RWPE2 (cell line): ENCODE data around the gene C11orf54.

ENCODE experiments used
- ATAC-seq: fragments of 200-7000 bp; cut with Tn5 transposase; 3 replicates; pipeline ENCODE4 v1.9.1; 2021; ENCODE audit warnings: low read depth
- DNase-seq: peaks from one replicate; pipeline ENCODE4 v3.0.0-alpha.2; 2020; ENCODE audit warnings: low spot score
- H3K27ac ChIP-seq: fragments of 450-650 bp; 2 replicates; pipeline ENCODE4 v1.5.1; 2017; ENCODE audit warnings: mild to moderate bottlenecking; ENCODE audit not compliant: poor library complexity, severe bottlenecking
- H3K27me3 ChIP-seq: fragments of 250-450 bp; sonication (Bioruptor Pico); 2 replicates; pipeline ENCODE4 v1.5.1; 2021; ENCODE audit warnings: mild to moderate bottlenecking, moderate library complexity; ENCODE audit not compliant: insufficient read depth, poor library complexity, severe bottlenecking
- H3K36me3 ChIP-seq: fragments of 250-450 bp; sonication (Bioruptor Pico); 2 replicates; pipeline ENCODE4 v1.5.1; 2020; ENCODE audit warnings: low read depth, mild to moderate bottlenecking, moderate library complexity
- H3K4me1 ChIP-seq: fragments of 250-450 bp; sonication (Bioruptor Pico); 2 replicates; pipeline ENCODE4 v1.5.1; 2021; ENCODE audit warnings: mild to moderate bottlenecking, moderate library complexity; ENCODE audit not compliant: insufficient read depth, poor library complexity, severe bottlenecking
- H3K4me3 ChIP-seq: fragments of 250-450 bp; sonication (Bioruptor Pico); 2 replicates; pipeline ENCODE4 v1.5.1; 2021; ENCODE audit warnings: mild to moderate bottlenecking, moderate library complexity; ENCODE audit not compliant: severe bottlenecking
- H3K9me3 ChIP-seq: fragments of 250-450 bp; sonication (Bioruptor Pico); 2 replicates; pipeline ENCODE4 v1.5.1; 2021; ENCODE audit warnings: mild to moderate bottlenecking, moderate library complexity; ENCODE audit not compliant: severe bottlenecking
- CTCF ChIP-seq: fragments of 450-650 bp; IDR thresholded peaks from one replicate; pipeline ENCODE4 v1.5.1; 2017; ENCODE audit warnings: mild to moderate bottlenecking, moderate library complexity; ENCODE audit not compliant: poor library complexity, severe bottlenecking

The C11orf54 gene

GRCh38 chr11:93718057-93718563 is 23.4 kb upstream of the C11orf54 start:
- DNase-seq = no peak
- peaks cover 68% of the 10 kb centered on the region for H3K36me3 ChIP-seq
- H3K9me3 ChIP-seq = no peaks in the 10 kb centered on the region
- no peak for ATAC-seq
- no peaks in the 10 kb centered on the region for H3K4me1 ChIP-seq
- no peak overlapping the region for H3K27ac ChIP-seq
- no peak for TF ChIP-seq CTCF
- H3K27me3 ChIP-seq = no peaks in the 10 kb centered on the region
- H3K4me3 ChIP-seq = no peak overlapping the region

GRCh38 chr11:93719310-93719709 is 22.2 kb upstream of the C11orf54 start:
- DNase-seq = no peak
- TF ChIP-seq CTCF = no peak
- no peaks in the 10 kb centered on the region for H3K27me3 ChIP-seq
- peaks cover 71% of the 10 kb centered on the region for H3K36me3 ChIP-seq
- H3K9me3 ChIP-seq = no peaks in the 10 kb centered on the region
- ATAC-seq = no peak
- H3K27ac ChIP-seq = no peak overlapping the region
- H3K4me1 ChIP-seq = no peaks in the 10 kb centered on the region
- no peak overlapping the region for H3K4me3 ChIP-seq

- H3K36me3 ChIP-seq = peaks cover 73% of the 10 kb centered on the region
- ATAC-seq (no peak), DNase-seq (no peak)
- H3K4me3 ChIP-seq = no peak overlapping the region
- no peak for TF ChIP-seq CTCF
- H3K27ac ChIP-seq = no peak overlapping the region
- H3K27me3 ChIP-seq = no peaks in the 10 kb centered on the region
- no peaks in the 10 kb centered on the region for H3K9me3 ChIP-seq
- no peaks in the 10 kb centered on the region for H3K4me1 ChIP-seq
Observed at GRCh38 chr11:93720522-93720921, 20.9 kb upstream of the C11orf54 start.

- no peak for TF ChIP-seq CTCF
- Histone ChIP-seq H3K27me3 (no peaks in the 10 kb centered on the region), H3K4me3 (no peak overlapping the region), H3K4me1 (no peaks in the 10 kb centered on the region), H3K27ac (no peak overlapping the region), H3K36me3 (peaks cover 94% of the 10 kb centered on the region), H3K9me3 (no peaks in the 10 kb centered on the region)
- no peak for DNase-seq
- no peak for ATAC-seq
Observed at GRCh38 chr11:93724089-93724488, 17.4 kb upstream of the C11orf54 start.

- H3K9me3 ChIP-seq = no peaks in the 10 kb centered on the region
- ATAC-seq (peak; percentile 18), DNase-seq (no peak)
- H3K27ac ChIP-seq = no peak overlapping the region
- no peaks in the 10 kb centered on the region for H3K27me3 ChIP-seq
- no peaks in the 10 kb centered on the region for H3K4me1 ChIP-seq
- no peak overlapping the region for H3K4me3 ChIP-seq
- no peak for TF ChIP-seq CTCF
- peaks cover 100% of the 10 kb centered on the region for H3K36me3 ChIP-seq
Observed at GRCh38 chr11:93727985-93728791, 13.3 kb upstream of the C11orf54 start.
